22Rv1 (cell line): ENCODE measurements around the gene WDR12.

ENCODE experiments used
- H3K27ac ChIP-seq: fragments of 450-650 bp; 2 replicates; pipeline ENCODE4 v1.5.1; 2017
- ZFX ChIP-seq: fragments of 450-650 bp; IDR thresholded peaks from 2 replicates; pipeline ENCODE4 v1.6.1; 2017; ENCODE audit warnings: antibody characterized with exemption, borderline replicate concordance
- TF ChIP-seq, protein P1 (sequence below): fragments of 450-650 bp; IDR thresholded peaks from 2 replicates; pipeline ENCODE4 v1.5.1; 2017; ENCODE audit warnings: mild to moderate bottlenecking

WDR12 gene

DNA sequence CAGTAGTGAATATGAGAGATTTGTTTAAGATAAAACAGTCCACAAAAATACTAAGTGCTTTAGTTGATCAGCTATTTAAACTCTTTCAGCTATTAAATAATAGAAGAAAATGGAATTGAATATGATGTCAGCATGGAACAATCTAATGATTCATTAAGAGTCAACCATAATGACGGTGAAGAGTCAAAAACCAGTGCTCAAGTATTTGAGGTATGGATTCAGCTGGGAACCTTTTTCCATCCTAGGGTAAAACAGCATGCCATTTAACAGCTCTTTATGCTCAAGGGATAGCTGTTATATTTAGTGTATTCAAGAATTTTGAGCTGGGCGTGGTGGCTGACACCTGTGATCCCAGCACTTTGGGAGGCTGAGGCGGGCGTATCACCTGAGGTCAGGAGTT lies 30.3 kb upstream of the WDR12 start:
- TF ChIP-seq, protein P1, sequence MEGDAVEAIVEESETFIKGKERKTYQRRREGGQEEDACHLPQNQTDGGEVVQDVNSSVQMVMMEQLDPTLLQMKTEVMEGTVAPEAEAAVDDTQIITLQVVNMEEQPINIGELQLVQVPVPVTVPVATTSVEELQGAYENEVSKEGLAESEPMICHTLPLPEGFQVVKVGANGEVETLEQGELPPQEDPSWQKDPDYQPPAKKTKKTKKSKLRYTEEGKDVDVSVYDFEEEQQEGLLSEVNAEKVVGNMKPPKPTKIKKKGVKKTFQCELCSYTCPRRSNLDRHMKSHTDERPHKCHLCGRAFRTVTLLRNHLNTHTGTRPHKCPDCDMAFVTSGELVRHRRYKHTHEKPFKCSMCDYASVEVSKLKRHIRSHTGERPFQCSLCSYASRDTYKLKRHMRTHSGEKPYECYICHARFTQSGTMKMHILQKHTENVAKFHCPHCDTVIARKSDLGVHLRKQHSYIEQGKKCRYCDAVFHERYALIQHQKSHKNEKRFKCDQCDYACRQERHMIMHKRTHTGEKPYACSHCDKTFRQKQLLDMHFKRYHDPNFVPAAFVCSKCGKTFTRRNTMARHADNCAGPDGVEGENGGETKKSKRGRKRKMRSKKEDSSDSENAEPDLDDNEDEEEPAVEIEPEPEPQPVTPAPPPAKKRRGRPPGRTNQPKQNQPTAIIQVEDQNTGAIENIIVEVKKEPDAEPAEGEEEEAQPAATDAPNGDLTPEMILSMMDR = no peak
- TF ChIP-seq ZFX = no peak
- H3K27ac ChIP-seq = no peak overlapping the region

DNA sequence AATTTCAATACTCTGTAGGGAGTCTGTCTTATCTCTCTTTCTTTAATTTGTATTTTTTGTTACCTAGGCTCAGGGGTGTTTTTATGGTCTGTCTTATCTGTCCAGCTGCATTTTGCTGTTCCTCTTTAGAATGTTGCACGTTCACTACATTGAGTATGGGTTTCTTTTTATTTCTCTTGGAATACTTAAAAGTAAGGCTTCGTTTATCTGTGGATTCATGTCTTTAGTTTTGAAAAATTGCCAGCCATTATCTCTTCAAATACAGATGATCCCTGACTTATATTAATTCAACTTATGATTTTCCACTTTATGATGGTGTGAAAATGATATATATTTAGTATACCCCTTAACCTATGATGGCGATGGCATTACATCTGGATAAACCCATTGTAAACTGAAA lies 27.5 kb upstream of the WDR12 start:
- H3K27ac ChIP-seq = no peak overlapping the region
- TF ChIP-seq, protein P1 = no peak
- no peak for TF ChIP-seq ZFX

DNA sequence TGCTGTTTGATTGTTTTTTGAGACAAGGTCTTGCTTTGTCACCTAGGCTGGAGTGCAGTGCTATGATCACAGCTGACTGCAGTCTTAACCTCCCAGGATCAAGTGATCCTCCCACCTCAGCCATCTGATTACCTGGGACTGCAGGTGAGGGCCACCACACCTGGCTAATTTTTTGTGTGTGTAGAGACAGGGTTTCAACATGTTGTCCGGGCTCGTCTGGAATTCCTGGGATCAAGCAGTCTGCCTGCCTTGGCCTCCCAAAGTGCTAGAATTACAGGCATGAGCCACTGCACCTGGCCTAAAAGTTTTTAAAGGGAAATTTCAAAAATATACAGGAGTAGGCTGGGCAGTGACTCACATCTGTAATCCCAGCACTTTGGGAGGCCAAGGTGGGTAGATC lies 23.0 kb upstream of the WDR12 start:
- no peak overlapping the region for H3K27ac ChIP-seq
- TF ChIP-seq ZFX = no peak
- TF ChIP-seq, protein P1 = no peak

DNA sequence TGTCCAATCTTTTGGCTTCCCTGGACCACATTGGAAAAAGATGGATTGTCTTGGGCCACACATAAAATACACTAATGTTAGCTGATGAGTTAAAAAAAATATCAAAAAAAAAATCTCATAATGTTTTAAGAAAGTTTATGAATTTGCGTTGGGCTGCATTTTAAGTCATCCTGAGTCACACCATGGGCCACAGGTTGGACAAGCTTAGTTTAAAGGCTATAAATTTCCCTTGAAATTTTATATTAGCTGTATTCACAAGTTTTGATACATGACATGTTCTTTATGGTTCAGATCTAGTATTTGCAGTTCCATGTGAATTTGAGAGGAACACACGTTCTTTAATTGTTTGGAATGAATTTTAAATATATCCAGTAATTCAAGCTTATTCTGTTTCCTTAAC lies 22.5 kb upstream of the WDR12 start:
- no peak for TF ChIP-seq ZFX
- TF ChIP-seq, protein P1 = no peak
- no peak overlapping the region for H3K27ac ChIP-seq

DNA sequence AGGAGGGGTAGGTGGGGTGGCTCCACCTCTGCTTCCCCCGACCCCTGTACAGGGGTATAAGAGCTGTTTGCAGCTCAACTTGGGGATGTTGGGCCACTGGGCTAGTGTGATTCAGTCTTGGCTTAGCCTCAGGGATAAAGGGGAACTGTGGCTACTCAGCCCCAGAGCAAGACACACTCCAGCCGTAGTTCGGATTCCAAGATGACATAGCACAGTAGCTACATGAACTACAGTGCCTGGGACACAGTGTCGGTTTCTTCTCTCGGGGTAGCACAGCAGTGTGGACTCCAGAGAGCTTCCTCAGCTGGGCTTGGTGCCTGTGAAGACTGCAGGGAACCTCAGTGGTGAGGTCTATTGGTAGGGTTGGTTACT lies 21.7 kb upstream of the WDR12 start:
- H3K27ac ChIP-seq = no peak overlapping the region
- TF ChIP-seq ZFX = no peak
- TF ChIP-seq, protein P1 = no peak

DNA sequence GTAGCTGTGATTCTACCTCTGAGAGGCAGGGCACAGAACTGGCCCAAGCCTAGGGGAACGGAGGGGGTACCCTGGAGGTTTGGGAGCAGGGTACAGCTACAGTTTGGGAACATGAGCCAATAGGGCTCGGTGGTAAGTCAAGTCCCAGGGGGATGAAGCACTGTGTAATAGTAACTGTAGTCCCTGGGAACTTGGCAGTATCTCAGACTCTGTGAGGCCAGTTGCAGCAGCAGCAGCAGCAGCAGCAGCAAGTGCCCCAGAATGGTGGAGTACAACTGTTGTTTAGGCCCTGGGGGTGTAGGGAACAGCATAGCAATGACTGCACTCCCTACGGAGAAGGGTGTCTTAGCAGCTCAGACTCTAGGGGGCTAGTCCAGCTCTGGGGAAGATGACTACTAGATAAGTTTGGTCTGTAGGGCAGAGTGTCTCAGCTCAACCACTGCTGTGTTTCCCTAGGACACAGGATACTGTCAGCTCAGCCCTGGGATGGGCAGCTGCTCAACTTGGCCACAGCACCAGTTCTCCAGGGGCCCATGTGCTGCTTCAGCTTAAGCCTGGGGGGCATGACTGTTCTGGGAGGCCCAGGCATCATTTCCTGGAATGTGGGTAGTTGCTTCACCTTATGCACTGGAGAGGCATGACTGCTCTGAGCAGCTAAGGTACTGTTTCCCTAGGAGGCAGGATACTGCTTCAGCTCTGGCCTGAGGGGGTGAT lies 21.1 kb upstream of the WDR12 start:
- TF ChIP-seq, protein P1 = no peak
- TF ChIP-seq ZFX = no peak
- no peak overlapping the region for H3K27ac ChIP-seq

DNA sequence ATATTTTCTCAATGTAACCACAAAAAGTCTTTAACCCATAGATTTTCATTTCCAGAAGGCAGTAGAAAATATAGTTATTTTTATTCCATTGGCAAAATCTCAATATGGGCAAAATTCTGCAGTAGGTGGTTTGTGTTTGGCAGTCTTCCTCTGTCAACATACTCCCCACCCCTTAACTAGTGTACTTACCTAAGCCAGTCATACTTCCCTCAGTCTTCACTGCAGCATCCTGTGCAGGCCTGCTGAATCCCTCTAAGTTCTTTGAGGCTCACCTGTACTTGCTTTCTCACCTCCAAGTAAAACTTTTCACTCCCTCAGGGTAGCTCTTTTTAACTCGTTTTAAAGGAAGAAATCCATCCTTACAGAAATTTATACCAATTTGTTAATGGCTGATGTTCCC lies 7.4 kb upstream of the WDR12 start:
- H3K27ac ChIP-seq = no peak overlapping the region
- TF ChIP-seq ZFX = no peak
- TF ChIP-seq, protein P1 = no peak

DNA sequence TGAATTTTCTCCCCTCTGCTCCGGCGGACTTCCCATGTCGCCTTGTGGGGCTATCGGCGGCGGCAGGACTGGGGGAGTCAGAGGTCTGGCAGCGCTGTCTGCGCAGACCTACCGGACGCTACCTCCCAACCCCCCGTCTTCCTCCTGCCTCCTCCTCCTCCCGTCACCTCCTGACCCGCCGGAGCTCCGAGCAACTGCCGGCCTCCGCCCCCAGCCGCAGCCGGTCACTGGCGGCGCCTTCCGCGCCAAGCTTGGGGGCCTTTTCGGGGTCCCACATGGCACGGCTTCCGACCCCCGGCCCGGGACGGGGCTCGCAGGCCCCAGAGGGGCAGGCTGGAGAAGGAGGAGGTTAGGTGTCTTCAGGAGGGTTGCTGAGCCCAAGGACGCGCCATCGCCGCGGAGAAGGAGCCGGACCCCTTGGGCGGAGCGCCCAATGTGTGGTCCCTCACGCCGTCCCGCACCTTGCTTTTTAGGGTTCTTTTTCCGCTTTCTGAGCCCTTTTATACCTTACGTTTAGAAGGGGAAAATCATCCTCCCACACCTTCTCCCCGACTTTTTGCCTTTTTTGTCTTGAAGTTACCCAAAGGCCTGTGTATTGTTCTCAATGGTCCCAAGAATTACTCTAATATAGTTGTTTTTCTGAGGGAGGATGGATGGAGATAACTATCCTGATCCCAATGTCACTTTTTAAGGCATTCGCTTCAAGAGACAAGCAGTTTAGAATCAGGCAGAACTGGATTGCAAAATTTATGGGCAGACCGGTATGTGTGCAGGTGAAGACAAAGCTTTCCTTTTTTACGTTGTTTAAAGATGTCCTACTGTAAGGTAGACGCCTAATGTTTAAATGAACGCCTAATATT lies 1.1 kb upstream of the WDR12 start:
- H3K27ac ChIP-seq = peak overlapping the region; percentile 97
